A549 treated with DMSO at 1 μM for 4 hours (cell line): ENCODE measurements around the gene PRADC1. TPM values are rescaled to one million over a fixed set of nuclear protein-coding genes. Genes with fewer than 3 reads are reported as not detected.

Experiments
- total RNA-seq: library from RNA; stranded (reverse); fragments of 200-300 nt; extraction: Qiagen RNA extraction; gene quantifications from 5 replicates; pipeline ENCODE4 v1.2.3, GENCODE V29; 2022; ENCODE audit warnings: low read depth

PRADC1 gene
- 17.6 to 24.6 TPM (median 23.8 TPM) in 5 replicates for total RNA-seq

DNA sequence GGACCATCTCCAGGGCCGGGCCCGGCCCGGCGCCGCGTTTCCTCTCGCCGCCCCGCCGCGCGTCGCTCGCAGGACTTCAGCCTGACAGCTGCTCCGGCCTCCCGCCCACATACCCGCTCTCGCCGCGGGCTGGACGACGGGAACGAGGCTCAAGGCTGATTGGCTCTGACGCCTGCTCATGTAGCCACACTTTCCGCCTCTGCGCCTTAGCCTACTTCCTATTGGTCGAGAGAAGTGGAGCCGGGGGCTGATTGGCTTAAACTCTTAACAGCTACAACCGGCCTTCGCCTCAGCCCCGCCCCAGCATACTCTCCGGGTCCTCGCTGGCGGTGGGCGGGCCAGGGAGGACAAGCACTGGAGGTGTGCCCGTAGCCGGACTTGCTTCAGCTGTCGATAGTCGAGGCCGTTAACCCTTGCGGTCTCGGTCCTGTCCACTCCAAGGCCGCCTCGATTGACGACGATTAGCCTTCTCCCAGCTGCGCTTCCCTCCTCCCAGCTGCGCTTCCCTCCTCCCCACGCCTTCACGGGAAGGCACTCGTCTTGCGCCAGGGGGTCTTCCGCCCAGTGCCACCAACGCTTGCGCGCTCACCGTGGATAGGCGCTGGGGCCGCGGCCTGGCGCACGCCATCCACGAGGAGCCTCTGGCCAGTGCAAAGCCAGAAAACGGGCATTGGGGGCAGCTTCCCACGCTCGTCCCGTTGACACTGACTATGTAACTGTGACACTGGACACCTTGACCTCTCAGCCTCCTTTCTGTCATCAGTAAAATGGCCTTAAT lies at the start of gene PRADC1:
Gene PRADC1 (minus strand): TSS at position 86 of the 778 bp plus-strand sequence. CDS start 79 bp downstream, at position 7.

DNA sequence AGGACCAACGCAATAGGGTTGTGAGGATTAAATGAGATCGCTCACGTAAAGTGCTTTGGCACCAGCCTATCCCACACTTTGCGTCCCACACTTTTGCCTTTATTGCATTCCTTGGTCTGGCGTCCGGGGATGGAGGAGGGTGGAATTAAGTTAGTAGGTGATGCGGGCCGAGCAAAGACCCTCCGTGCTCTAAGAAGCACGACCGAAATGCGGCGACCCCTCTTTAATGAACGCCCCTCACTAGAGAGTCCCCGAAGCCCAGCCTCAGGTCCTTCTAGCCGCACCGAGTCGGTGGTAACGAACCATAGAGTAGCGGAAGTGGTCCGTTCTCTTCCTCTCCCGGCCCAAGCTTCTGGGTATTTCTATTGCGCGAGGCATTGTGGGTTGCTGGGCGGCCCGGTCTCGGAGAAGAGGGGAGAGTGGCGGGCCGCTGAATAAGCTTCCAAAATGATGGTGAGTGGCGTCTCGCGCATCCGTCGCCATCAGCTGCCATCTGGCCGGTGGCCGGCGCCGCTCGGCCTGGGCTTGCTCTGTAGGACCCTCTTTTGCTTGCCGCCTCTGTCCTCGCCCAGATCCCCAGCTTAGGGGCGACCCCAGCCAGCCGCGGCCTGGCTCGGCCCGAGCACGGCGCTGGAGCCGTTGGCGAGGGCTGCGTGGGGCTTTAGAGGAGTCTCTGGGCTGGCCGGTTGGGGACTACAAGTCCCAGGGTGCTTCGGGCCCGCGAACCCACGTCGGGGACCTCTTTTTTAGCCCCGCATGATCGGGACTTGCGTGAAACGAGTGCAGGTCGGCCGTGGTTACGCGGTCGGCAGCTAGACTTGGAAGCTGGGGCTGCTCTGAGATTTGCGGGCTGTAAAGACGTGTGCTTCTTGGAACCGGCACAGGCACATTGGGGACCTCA lies 1.1 kb upstream of the PRADC1 start, which contains the start of gene CCT7:
Gene CCT7 (plus strand): TSS at position 377 of the 901 bp plus-strand sequence. CDS start 71 bp downstream, at position 448.

GRCh38 chr2:73214120-73215035 lies 18.7 kb downstream of the PRADC1 start, which contains the start of gene SMYD5:
TSS of gene SMYD5 (plus strand) at chr2:73214245. CDS start at chr2:73214267, 22 bp downstream.

DNA sequence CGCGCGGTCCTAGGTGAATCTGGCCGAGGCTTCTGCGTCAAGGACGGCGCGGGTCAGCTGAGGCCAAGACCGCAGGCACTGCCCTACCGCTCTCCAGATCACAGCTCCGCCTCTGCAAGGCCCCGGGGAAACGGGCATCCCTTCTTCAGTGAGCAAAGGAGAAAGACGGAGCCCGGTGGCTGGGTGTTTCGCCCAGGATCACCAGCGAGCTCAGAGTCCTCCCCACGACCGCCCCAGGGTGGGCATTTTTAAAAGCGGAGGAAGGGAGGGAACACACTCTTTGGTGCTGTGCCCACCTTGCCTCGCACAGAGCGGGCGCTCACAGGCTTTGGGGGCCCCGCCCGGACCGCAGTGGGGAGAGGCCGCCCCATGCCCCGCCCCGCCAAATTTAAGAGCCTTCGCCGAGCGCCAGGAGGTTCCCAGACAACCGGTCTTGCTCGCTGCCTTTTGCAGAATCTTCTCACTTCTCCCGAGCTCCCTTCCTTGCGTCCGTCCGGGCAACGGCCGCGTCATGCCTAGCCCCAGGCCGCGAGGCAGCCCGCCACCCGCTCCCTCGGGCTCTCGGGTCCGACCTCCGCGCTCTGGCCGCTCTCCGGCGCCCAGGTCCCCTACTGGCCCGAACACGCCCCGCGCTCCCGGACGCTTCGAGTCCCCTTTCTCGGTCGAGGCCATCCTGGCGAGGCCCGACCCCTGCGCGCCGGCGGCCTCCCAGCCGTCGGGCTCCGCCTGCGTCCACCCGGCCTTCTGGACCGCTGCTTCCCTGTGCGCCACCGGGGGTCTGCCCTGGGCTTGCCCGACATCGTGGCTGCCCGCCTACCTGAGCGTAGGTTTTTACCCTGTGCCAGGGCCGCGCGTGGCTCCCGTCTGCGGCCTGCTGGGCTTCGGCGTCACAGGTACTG lies 30.6 kb downstream of the PRADC1 start, which contains the start of gene NOTO:
Gene NOTO (plus strand): TSS at position 419 of the 899 bp plus-strand sequence. CDS start 93 bp downstream, at position 512.

Other genes starting within 250 kb of the PRADC1 start
- gene SFXN5, start 161.5 kb downstream of the PRADC1 start, total RNA-seq, result 13.5 to 17.9 TPM (median 17.2 TPM) in 5 replicates
- 35.3 to 38.8 TPM (median 37.0 TPM) in 5 replicates for gene RAB11FIP5, start 120.3 kb downstream of the PRADC1 start, total RNA-seq
- gene NOTO, start 30.7 kb downstream of the PRADC1 start, total RNA-seq, result 0.04 to 0.06 TPM in 2 of 5 replicates, not detected in the others
- 56.0 to 59.8 TPM (median 57.6 TPM) in 5 replicates for gene SMYD5, start 19.0 kb downstream of the PRADC1 start, total RNA-seq
- gene CCT7, start 1.1 kb upstream of the PRADC1 start, total RNA-seq, result 565 to 891 TPM (median 613 TPM) in 5 replicates
- gene FBXO41, start 51.2 kb upstream of the PRADC1 start, total RNA-seq, result 4.4 to 6.1 TPM (median 5.3 TPM) in 5 replicates
- gene EGR4, start 60.3 kb upstream of the PRADC1 start, total RNA-seq, result 0.11 to 0.32 TPM (median 0.25 TPM) in 5 replicates
- gene ALMS1, start 152.6 kb upstream of the PRADC1 start, total RNA-seq, result 9.1 to 12.2 TPM (median 10.8 TPM) in 5 replicates